Activated CD4-positive, alpha-beta T cell treated with anti-CD3 and anti-CD28 coated beads, Interleukin-2, amount 10 ng/mL, durations not matched to agents 7 days and 5 days (primary cell): ENCODE results near the gene ZBED2. TPM values are rescaled to one million over a fixed set of nuclear protein-coding genes. Genes with fewer than 3 reads are reported as not detected.
A peak's percentile ranks its signal among the peaks of the same experiment; 100 is the strongest.

Experiments used
- CTCF ChIA-PET: fragments of 350-600 bp; sonication (Branson Sonifier 250); formaldehyde crosslinking; loops from one replicate; lab custom pipeline; 2021; ENCODE audit warnings: antibody characterized with exemption; lab: Charles Lee
- POLR2A ChIA-PET: fragments of 350-600 bp; sonication (Branson Sonifier 250); formaldehyde crosslinking; loops from one replicate; lab custom pipeline; 2021; ENCODE audit warnings: antibody characterized with exemption; lab: Charles Lee
- DNase-seq: peaks from one replicate; pipeline ENCODE4 v3.0.0-alpha.2; 2020
- H3K27ac Mint-ChIP-seq: one replicate; pipeline ENCODE4 v1.8.0; 2021; ENCODE audit warnings: mild to moderate bottlenecking, moderate library complexity, mixed read lengths
- H3K27me3 Mint-ChIP-seq: one replicate; pipeline ENCODE4 v1.8.0; 2021; ENCODE audit warnings: mixed read lengths
- H3K36me3 Mint-ChIP-seq: one replicate; pipeline ENCODE4 v1.8.0; 2021; ENCODE audit warnings: low read depth, mixed read lengths
- H3K4me1 Mint-ChIP-seq: one replicate; pipeline ENCODE4 v1.8.0; 2021; ENCODE audit warnings: mixed read lengths
- H3K4me3 Mint-ChIP-seq: one replicate; pipeline ENCODE4 v1.8.0; 2021; ENCODE audit warnings: mild to moderate bottlenecking, moderate library complexity, mixed read lengths
- H3K9me3 Mint-ChIP-seq: one replicate; pipeline ENCODE4 v1.8.0; 2021; ENCODE audit warnings: mixed read lengths
- total RNA-seq, 2 experiments: library from RNA; stranded (reverse); gene quantifications; one replicate each; pipeline ENCODE4 v1.2.3, GENCODE V29; 2021

ZBED2 gene
- total RNA-seq, 2 experiments from 2014 or later = 3.6 to 3.9 TPM

DNA sequence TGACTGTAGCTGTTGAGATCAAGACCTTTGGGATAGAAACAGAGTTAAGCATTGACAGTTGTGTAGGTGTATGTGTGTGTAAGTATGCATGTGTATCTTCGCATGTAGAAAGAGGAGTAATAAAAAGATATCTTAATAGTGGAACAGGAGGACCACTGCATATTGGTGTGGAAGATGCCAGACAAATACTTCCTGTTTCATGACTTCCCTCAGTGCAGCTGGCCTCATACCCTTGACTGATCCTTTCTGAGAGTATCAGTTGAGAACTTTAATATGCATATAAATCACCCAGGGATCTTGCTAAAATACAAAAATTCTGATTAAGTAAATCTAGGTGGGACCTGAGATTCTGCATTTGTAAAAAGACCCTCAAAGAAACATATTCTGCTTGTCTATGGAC is 8.5 kb upstream of the ZBED2 start:
- POLR2A ChIA-PET = interaction anchor here (1.7 kb wide), 1 partner anchor 9 kb away, joined by 3 read pairs; the partner anchor contains the start of gene ZBED2
- peaks cover 64% of the 10 kb centered on the region for H3K4me1 Mint-ChIP-seq
- peak overlapping the region; percentile 54 for H3K27ac Mint-ChIP-seq
- peaks cover 28% of the 10 kb centered on the region for H3K9me3 Mint-ChIP-seq
- H3K4me3 Mint-ChIP-seq = no peak overlapping the region
- no peaks in the 10 kb centered on the region for H3K27me3 Mint-ChIP-seq
- peaks cover 82% of the 10 kb centered on the region for H3K36me3 Mint-ChIP-seq
- CTCF ChIA-PET = interaction anchor here (0.6 to 2.6 kb wide), 4 partner anchors 11 to 55 kb away, joined by 3 to 14 read pairs (median 4); no protein-coding TSS in a partner anchor
- DNase-seq = no peak

DNA sequence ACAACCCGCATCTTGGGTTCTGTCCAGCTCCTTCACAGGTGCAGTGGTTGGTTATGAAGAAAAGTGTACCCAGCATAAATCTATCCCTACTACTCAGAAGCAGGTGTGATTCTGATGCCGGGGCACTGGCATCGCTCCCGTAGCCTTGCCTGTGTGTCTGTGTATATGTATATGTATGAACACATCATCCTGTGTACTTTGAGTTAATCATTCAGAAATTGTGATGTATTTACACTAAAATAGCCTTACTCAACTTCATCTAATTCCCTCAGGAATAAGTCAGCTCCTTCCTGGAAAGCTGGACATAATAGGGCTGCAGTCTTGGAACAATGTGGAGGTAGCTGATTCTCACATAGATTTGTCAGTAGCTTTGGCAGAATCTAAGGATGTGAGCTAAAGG is 6.7 kb upstream of the ZBED2 start:
- ChIA-PET POLR2A (interaction anchor here (0.8 kb wide), 1 partner anchor 55 kb away, joined by 5 read pairs; no protein-coding TSS in a partner anchor), CTCF (interaction anchor here (0.6 to 5.5 kb wide), 7 partner anchors 8 to 630 kb away, joined by 3 to 34 read pairs (median 4); no protein-coding TSS in a partner anchor)
- peaks cover 21% of the 10 kb centered on the region for H3K9me3 Mint-ChIP-seq
- peaks cover 81% of the 10 kb centered on the region for H3K36me3 Mint-ChIP-seq
- H3K4me1 Mint-ChIP-seq = peaks cover 48% of the 10 kb centered on the region
- no peaks in the 10 kb centered on the region for H3K27me3 Mint-ChIP-seq
- no peak for DNase-seq
- no peak overlapping the region for H3K4me3 Mint-ChIP-seq
- no peak overlapping the region for H3K27ac Mint-ChIP-seq

DNA sequence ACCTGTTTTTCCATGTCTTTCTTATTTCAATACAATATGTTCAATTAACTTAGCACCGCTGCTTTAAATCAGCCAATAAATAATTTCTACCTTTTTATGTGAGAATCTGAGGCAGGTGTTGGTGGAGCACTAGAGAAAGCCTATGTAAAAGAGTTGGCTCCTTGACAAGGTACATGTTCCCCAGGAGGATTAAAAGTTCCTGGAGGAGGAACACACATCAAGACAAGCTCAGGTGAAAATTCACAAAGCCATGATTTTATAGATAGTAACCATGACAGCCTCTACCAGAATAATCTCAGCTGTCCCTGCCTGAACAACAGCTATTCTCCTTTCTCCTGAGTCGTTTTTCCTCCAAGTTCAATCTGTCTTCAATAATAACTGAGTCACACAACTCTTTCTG is 3.4 kb upstream of the ZBED2 start:
- peaks cover 5% of the 10 kb centered on the region for H3K9me3 Mint-ChIP-seq
- peaks cover 48% of the 10 kb centered on the region for H3K4me1 Mint-ChIP-seq
- peaks cover 80% of the 10 kb centered on the region for H3K36me3 Mint-ChIP-seq
- H3K27me3 Mint-ChIP-seq = no peaks in the 10 kb centered on the region
- ChIA-PET CTCF (interaction anchor here (0.8 to 5.5 kb wide), 4 partner anchors 9 to 19 kb away, joined by 3 to 34 read pairs (median 10); no protein-coding TSS in a partner anchor), POLR2A (interaction anchor here (0.6 kb wide), 1 partner anchor 494 kb away, joined by 3 read pairs; no protein-coding TSS in a partner anchor)
- H3K27ac Mint-ChIP-seq = no peak overlapping the region
- no peak for DNase-seq
- no peak overlapping the region for H3K4me3 Mint-ChIP-seq

DNA sequence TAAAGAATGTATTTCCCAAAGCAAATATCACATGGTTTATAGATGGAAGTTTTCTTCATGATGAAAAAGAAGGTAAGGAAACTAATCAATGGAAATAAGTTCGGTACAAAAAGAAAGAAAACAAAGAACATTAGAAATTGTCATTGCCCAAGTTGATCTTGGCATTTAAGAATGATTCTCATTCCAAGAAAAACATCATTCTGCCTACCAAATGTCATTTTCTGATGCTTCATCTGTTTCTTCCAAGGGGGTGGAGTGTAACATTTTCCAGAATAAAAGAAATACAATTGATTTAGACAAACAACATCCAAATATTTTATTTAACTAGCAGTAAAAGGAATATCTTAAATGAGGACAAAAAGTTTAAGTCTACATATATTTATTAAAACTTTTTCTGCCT is 3.0 kb upstream of the ZBED2 start:
- ChIA-PET POLR2A (interaction anchor here (0.6 kb wide), 1 partner anchor 494 kb away, joined by 3 read pairs; no protein-coding TSS in a partner anchor), CTCF (interaction anchor here (0.8 to 5.5 kb wide), 3 partner anchors 8 to 19 kb away, joined by 3 to 34 read pairs (median 10); no protein-coding TSS in a partner anchor)
- no peak for DNase-seq
- H3K4me3 Mint-ChIP-seq = no peak overlapping the region
- no peak overlapping the region for H3K27ac Mint-ChIP-seq
- peaks cover 48% of the 10 kb centered on the region for H3K4me1 Mint-ChIP-seq
- peaks cover 2% of the 10 kb centered on the region for H3K9me3 Mint-ChIP-seq
- peaks cover 80% of the 10 kb centered on the region for H3K36me3 Mint-ChIP-seq
- no peaks in the 10 kb centered on the region for H3K27me3 Mint-ChIP-seq

DNA sequence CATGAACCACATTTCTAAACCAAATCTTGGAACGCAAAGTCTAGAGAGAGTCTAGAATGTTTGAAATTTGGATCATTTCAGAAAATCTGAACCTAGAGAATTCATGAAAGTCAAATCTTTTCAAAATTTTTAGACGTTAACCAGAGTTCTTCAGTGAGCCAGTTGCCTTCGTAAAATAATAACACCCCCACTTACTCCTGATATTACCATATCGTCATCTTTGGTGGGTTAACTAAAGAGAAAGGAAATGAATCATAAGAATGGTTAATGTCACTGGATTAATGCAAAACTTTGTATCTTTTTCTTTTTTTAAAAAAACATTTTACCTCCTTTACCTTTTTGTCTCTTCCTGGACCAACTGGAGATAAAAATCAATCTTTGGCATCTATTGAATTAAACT is 1.2 kb upstream of the ZBED2 start:
- Mint-ChIP-seq H3K4me3 (no peak overlapping the region), H3K9me3 (no peaks in the 10 kb centered on the region), H3K27ac (peak overlapping the region; percentile 67), H3K4me1 (peaks cover 52% of the 10 kb centered on the region), H3K36me3 (peaks cover 78% of the 10 kb centered on the region), H3K27me3 (no peaks in the 10 kb centered on the region)
- ChIA-PET CTCF (interaction anchor here (5.5 kb wide), 1 partner anchor 21 kb away, joined by 34 read pairs; no protein-coding TSS in a partner anchor), POLR2A (no interaction called here)
- DNase-seq = no peak

DNA sequence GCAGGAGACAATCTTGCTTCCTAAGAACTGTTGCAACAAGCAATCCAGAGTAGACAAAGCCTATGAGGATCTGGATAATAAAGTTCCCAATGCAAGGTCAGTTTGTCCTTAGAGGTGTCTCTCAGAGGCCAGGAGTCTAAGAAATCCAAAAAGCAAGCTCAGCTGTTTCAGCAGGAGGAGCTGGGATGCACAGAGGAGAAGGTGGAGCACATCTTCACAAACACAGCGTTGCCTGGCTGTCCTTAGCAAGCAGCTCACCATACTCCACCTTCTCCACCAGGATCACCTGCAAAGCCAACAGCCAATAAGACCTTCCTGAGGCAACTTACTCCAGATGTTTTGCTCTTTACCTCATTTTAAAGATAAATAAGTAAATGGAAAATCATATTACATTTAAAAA is 365 bp downstream of the ZBED2 start:
- Mint-ChIP-seq H3K4me3 (peak overlapping the region; percentile 28), H3K27me3 (no peaks in the 10 kb centered on the region), H3K4me1 (peaks cover 62% of the 10 kb centered on the region), H3K27ac (no peak overlapping the region), H3K9me3 (no peaks in the 10 kb centered on the region), H3K36me3 (peaks cover 78% of the 10 kb centered on the region)
- CTCF ChIA-PET = interaction anchor here (0.9 to 3.7 kb wide), 8 partner anchors 10 to 380 kb away, joined by 4 to 23 read pairs (median 5); no protein-coding TSS in a partner anchor
- no peak for DNase-seq
- POLR2A ChIA-PET = interaction anchor here (1.0 to 1.3 kb wide), 2 partner anchors 9 to 22 kb away, joined by 3 to 9 read pairs; no protein-coding TSS in a partner anchor

DNA sequence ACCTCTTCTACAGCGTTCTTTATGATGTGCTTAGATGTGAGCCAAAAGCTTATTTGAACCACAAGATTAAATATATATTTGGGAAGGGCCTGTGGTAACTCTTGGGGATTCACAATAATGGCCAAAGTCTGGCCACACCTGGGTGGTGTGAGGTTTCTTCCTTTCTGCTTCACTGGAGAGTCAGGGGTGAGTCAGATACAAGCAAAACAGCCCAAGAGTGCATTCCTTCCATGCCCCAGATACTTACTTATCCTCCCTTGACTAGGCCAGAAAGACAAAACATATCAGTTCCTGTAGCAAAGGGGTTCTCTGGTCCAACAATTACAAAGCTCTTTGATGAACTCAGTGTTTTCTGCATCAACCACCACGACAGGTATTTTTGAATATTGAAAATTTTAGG is 941 bp downstream of the ZBED2 start:
- H3K4me1 Mint-ChIP-seq = peaks cover 68% of the 10 kb centered on the region
- H3K36me3 Mint-ChIP-seq = peaks cover 81% of the 10 kb centered on the region
- peak overlapping the region; percentile 73 for H3K27ac Mint-ChIP-seq
- no peaks in the 10 kb centered on the region for H3K27me3 Mint-ChIP-seq
- no peaks in the 10 kb centered on the region for H3K9me3 Mint-ChIP-seq
- H3K4me3 Mint-ChIP-seq = peak overlapping the region; percentile 28
- no peak for DNase-seq
- POLR2A ChIA-PET = interaction anchor here (1.3 kb wide), 1 partner anchor 22 kb away, joined by 9 read pairs; no protein-coding TSS in a partner anchor
- CTCF ChIA-PET = interaction anchor here (0.9 to 3.7 kb wide), 9 partner anchors 9 to 380 kb away, joined by 4 to 23 read pairs (median 5); no protein-coding TSS in a partner anchor

DNA sequence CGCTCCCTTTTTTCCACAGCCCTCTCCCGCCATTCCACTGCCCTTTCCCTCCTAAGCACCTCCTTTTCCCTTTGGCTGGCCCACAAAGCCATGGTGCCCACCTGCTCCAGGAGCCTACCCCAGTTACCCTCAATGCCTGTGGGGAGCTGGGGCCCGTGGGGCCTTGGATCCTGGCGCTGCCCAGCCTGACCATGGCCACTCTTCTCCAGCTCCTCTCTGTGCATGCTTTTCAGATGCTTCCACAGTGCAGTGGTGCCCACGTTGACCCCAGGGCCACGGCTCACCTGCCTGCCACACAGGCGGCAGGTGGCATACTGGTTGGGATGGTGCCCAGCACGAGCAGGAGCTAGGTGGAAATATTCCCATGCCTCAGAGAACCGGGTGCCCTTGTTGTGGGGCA is 1.5 kb downstream of the ZBED2 start:
- Mint-ChIP-seq H3K36me3 (peaks cover 80% of the 10 kb centered on the region), H3K27me3 (no peaks in the 10 kb centered on the region), H3K27ac (peak overlapping the region; percentile 73), H3K4me3 (peak overlapping the region; percentile 28), H3K9me3 (no peaks in the 10 kb centered on the region), H3K4me1 (peaks cover 70% of the 10 kb centered on the region)
- CTCF ChIA-PET = interaction anchor here (0.7 to 3.7 kb wide), 10 partner anchors 8 to 381 kb away, joined by 3 to 23 read pairs (median 5); no protein-coding TSS in a partner anchor
- DNase-seq = no peak
- POLR2A ChIA-PET = interaction anchor here (1.0 kb wide), 1 partner anchor 281 kb away, joined by 8 read pairs; no protein-coding TSS in a partner anchor

DNA sequence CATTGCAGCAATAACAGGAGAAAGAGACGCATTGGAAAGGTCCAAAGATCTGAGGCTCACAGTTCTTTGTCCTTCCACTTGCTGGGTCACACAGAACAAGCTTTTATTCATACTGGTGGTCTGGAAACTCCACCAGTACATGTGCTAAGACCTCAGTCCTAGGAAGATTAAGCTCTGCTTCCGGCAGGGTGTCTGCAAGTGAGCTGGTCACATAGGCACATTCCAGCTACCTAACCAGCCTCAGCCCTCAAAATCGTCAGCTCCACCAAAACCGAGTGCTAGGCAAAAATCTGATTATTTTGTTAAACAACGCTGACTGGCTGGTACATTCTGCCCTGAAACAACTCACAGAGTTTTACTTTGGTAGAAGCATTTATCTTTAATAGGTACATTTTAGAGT is 2.2 kb downstream of the ZBED2 start:
- DNase-seq = no peak
- POLR2A ChIA-PET = interaction anchor here (1.0 kb wide), 1 partner anchor 280 kb away, joined by 8 read pairs; no protein-coding TSS in a partner anchor
- H3K9me3 Mint-ChIP-seq = no peaks in the 10 kb centered on the region
- peak overlapping the region; percentile 28 for H3K4me3 Mint-ChIP-seq
- peaks cover 76% of the 10 kb centered on the region for H3K4me1 Mint-ChIP-seq
- H3K27me3 Mint-ChIP-seq = no peaks in the 10 kb centered on the region
- peak overlapping the region; percentile 67 for H3K27ac Mint-ChIP-seq
- CTCF ChIA-PET = interaction anchor here (1.0 to 3.7 kb wide), 6 partner anchors 8 to 24 kb away, joined by 3 to 23 read pairs (median 7); no protein-coding TSS in a partner anchor
- peaks cover 81% of the 10 kb centered on the region for H3K36me3 Mint-ChIP-seq

DNA sequence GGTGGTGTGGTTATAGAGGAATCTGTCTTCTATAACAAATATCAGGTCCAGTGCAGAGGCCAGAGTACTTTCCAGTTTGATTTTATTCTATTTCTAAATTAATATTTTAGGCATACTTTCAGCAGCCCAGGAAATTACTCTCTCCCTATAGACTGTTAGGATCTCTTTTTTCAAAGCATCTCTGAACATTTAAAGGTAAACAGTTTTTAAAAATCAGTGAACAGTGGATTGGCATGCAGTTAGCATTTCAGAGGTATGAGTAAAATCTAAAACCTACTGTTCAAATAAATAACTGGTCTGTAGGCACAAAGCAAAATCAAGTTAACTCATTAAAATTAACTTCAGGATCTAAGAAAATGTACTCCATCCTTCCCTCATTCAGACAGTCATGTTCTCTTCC is 3.0 kb downstream of the ZBED2 start:
- POLR2A ChIA-PET = no interaction called here
- peaks cover 83% of the 10 kb centered on the region for H3K36me3 Mint-ChIP-seq
- peak overlapping the region; percentile 67 for H3K27ac Mint-ChIP-seq
- DNase-seq = no peak
- no peaks in the 10 kb centered on the region for H3K27me3 Mint-ChIP-seq
- H3K4me1 Mint-ChIP-seq = peaks cover 77% of the 10 kb centered on the region
- H3K9me3 Mint-ChIP-seq = no peaks in the 10 kb centered on the region
- CTCF ChIA-PET = interaction anchor here (1.2 to 2.9 kb wide), 2 partner anchors 8 to 18 kb away, joined by 3 to 9 read pairs; no protein-coding TSS in a partner anchor
- no peak overlapping the region for H3K4me3 Mint-ChIP-seq

DNA sequence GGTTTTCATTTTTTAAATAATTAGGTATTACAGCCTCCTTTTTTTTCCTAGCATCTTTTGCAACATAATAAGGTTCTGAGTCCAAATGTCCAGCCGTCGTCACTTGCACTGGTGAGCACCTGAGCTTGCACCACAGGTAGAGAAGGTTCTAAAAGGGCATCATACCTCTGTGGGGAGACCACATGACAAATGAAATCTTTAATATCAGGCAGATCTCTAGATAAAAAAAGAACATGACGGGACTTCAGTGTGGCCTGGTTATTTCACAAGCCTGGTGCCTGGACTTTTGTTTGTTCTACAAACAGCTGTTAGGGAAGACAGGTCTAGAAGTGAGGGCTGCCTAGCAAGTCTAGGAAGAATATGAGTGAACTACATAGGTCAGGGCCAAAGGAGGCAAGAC is 3.6 kb downstream of the ZBED2 start:
- peak overlapping the region; percentile 27 for H3K27ac Mint-ChIP-seq
- peaks cover 79% of the 10 kb centered on the region for H3K4me1 Mint-ChIP-seq
- no peaks in the 10 kb centered on the region for H3K27me3 Mint-ChIP-seq
- H3K36me3 Mint-ChIP-seq = peaks cover 83% of the 10 kb centered on the region
- peak overlapping the region; percentile 40 for H3K4me3 Mint-ChIP-seq
- no peak for DNase-seq
- H3K9me3 Mint-ChIP-seq = peaks cover 3% of the 10 kb centered on the region
- POLR2A ChIA-PET = interaction anchor here (0.6 kb wide), 1 partner anchor 1152 kb away, joined by 4 read pairs; no protein-coding TSS in a partner anchor
- CTCF ChIA-PET = interaction anchor here (0.7 to 1.2 kb wide), 3 partner anchors 9 to 25 kb away, joined by 3 to 4 read pairs (median 3); no protein-coding TSS in a partner anchor

DNA sequence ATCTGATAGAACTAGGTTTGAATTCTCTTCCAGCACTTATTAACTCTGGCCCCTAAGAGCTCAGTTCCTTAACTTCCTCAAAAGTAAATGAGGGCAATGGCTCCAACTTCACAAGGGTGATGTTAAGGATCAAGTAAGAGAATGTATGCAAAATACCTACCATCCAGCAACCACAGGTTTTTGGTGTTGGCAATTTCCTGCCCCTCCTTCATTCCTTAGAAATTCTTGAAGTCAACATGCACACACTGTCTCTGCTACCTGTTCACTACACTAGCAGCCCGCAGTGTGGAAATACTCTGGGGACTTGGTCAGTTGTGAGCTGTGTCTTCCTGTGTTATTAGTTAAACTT is 5.0 kb downstream of the ZBED2 start:
- Mint-ChIP-seq H3K4me3 (no peak overlapping the region), H3K27ac (peak overlapping the region; percentile 33), H3K4me1 (peaks cover 69% of the 10 kb centered on the region), H3K27me3 (no peaks in the 10 kb centered on the region), H3K9me3 (peaks cover 6% of the 10 kb centered on the region), H3K36me3 (peaks cover 81% of the 10 kb centered on the region)
- DNase-seq = no peak
- ChIA-PET CTCF (interaction anchor here (0.6 to 2.1 kb wide), 8 partner anchors 9 to 63 kb away, joined by 3 to 10 read pairs (median 3); no protein-coding TSS in a partner anchor), POLR2A (no interaction called here)
